GM21381 (cell line): Measurements from ENCODE around the gene WFIKKN2.
"Not testable (repeated sequence)": the region's sequence is repeated elsewhere in the genome, so short reads cannot be mapped to it uniquely, and the experiment has no call there.

Experiments used
- ATAC-seq: cut with Tn5 transposase; IDR thresholded peaks from one replicate; pipeline ENCODE4 v1.9.1; 2021; ENCODE audit warnings: mild to moderate bottlenecking, moderate library complexity; ENCODE audit not compliant: unreplicated experiment

Gene WFIKKN2

DNA sequence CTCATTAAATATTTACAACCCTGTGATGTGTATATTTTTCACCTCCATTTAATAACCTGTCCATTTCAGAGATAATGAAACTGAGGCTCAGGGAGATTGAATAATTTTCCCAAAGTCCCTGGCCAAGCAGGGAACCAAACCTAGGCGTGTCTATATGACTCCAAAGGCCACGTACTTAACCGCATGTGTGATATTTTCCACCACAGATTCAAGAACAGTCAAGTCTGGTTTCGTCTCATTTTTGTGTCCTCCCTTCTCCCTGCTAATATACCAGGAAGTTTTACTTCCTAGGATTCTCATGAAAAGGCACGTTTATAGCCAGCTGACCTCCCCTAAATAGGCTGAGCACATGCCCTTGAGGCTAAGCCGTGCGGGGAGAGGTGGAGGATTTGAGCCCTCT lies 15.3 kb downstream of the WFIKKN2 start:
- no peak for ATAC-seq

DNA sequence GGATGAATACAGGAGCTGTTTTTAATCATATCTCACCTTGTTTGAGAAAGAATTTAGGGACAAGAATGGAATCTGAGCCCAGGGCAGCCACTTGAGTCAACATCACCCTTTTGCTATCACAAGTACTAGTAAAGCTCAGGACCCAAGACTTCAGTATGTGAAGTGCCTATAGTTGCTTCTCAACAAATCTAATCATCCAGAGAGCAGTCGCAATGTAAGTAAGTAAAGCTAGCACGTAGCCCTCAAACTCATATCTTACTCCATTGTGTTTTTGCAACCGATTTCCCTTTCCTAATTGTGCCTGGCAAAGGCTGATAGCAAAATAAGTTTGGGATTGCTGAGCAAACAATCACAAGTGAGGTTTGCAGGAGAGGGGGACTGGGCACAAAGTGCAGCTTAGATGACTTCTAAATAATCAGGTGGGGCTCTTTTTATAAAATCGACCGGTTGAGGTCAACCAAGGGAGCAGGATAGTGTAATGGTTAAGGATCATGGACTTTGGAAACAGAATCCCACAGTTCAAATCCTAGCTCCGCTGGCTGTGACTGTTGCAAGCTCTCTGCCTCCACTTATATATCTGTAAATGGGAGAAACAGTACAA lies 17.7 kb downstream of the WFIKKN2 start:
- no peak for ATAC-seq

GRCh38 chr17:50853781-50854180 lies 18.4 kb downstream of the WFIKKN2 start:
- ATAC-seq: no peak

GRCh38 chr17:50855708-50856330 lies 20.4 kb downstream of the WFIKKN2 start:
- ATAC-seq: no peak

- no peak for ATAC-seq
These were observed 21.0 kb downstream of the WFIKKN2 start for GRCh38 chr17:50856431-50856830.

GRCh38 chr17:50858486-50859225 lies 23.3 kb downstream of the WFIKKN2 start:
- ATAC-seq: no peak

- not testable (repeated sequence) for ATAC-seq
These were observed 24.3 kb downstream of the WFIKKN2 start for GRCh38 chr17:50859727-50860126.

DNA sequence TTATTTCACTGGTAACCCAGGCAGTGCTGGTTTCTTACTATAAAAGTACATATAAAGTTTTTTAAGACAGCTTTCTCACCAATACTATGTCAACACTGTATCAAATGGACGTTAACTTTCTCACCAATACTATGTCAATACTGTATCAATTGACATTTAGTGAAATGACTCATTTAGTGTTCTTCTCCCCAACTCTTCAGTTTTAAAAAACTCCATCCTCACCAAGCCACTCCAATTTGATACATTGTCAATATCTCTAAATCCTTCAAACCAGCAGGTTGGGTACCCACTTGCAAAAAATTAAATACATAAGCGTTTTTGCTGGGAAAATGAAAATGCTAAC lies 25.9 kb downstream of the WFIKKN2 start:
- no peak for ATAC-seq

DNA sequence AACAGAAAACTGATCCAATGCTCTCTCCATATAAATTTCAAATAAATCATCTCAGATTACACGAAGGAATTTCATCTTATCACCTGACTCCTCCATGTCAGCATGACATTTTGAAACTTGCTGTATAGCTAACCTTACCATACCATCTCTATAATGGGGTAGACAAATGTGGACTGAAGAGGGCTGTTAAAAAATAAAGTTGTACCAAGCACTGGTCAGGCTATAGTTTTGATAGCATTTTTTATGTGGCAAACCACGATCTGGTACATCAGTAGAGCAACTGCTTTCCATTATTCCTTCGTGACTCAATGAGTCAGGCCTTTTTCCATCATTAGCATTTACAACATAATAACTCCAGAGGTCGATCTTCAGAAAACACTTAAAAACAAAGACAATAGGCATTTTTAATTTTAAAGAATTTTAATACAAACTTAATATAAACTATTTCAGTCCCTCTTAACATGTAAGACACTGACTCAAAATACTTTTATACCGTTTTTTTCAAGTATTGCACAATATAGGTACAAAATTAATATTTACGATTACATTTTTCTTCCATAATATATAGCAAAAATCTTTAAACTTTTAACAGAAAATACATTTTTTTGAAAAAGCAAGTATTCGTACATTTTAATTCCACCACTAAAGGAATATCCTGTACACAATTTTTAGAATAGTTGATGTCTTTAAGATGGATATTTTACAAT lies 26.6 kb downstream of the WFIKKN2 start:
- ATAC-seq: no peak

GRCh38 chr17:50863221-50863843 lies 27.9 kb downstream of the WFIKKN2 start:
- ATAC-seq: no peak

GRCh38 chr17:50863931-50864330 lies 28.5 kb downstream of the WFIKKN2 start:
- ATAC-seq: no peak

DNA sequence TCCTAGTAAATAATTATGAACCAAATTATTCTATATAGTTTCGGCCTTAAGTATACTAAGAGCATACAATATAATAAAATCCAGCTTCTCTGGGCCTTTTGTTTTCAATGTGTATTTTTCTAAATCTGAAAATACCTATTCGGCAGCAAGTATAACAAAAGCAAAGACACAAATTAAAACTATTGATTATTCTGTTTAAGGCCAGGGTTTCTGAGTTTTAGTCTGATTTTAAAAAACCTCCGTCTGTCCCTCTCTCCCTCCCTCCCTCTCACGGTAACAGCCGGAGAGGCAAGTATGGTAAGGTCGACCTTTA lies 29.3 kb downstream of the WFIKKN2 start:
- no peak for ATAC-seq

- ATAC-seq: peak; percentile 16
These were observed 29.9 kb downstream of the WFIKKN2 start for GRCh38 chr17:50865060-50865867.

- ATAC-seq: peak; percentile 8
These were observed 30.5 kb downstream of the WFIKKN2 start for GRCh38 chr17:50865868-50866260.

GRCh38 chr17:50866261-50866949 lies 31.0 kb downstream of the WFIKKN2 start, which contains the start of gene TOB1:
TSS of gene TOB1 (minus strand) at chr17:50866354. CDS start at chr17:50864017, 2,337 bp downstream.
- ATAC-seq: peak; percentile 66

DNA sequence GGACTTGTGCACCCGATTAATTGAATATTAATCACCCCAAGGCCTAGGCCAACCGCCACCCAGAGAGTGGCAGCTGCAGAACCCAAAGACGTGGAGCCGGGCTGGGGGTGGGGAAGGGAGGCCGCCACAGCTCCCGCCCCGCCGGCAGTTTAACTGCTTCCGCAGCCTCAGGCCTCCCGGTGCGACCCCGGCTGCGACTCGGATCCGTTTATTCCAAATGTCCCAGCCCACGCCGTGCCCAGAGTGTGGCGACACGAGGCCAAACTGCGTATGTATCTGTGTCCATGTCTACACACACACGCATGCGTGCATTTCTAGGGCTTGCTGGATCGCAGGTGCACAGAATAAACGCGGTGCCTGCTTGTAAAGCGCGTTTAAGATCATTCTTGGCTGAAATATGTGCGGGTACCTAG lies 31.6 kb downstream of the WFIKKN2 start:
- peak; percentile 2 for ATAC-seq

DNA sequence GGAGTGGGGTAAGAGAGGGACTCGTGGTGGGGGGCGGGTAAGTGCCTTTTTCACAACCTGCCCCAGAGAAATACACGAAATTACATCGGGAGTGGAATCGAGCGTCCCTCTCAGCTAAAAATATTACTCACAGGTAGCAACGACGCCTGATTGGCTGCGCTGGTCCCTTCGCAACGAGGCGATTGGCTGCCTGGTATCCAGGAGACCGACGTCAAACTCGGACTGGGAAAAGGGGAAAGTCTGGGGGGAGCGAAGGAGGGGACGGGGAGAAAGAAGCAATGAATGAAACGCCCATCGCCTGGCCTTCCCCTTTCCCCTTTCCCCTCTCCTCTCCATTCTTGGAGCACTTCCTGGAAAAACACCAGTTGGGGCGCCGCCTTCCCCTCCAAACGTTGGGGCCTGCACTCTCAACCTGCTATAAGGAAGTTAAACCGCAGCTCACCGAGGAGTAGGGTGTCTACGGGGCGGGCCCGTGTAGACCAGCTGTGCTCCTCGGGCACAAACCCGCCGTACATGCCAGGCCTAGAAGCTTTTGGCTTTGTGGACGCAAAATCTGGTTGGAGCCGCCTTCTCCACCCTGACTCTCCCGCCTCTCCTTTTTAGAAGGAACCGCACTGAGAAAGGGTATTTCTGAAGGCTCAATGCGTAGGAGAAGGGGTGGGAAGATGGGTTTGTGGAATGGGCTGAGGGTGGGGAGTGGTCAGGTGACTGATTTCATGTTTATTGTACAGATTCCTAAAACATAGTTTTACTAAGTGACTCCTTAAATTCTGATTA lies 32.2 kb downstream of the WFIKKN2 start:
- peak; percentile 29 for ATAC-seq

- ATAC-seq: no peak
These were observed 32.7 kb downstream of the WFIKKN2 start for GRCh38 chr17:50868140-50868438.

DNA sequence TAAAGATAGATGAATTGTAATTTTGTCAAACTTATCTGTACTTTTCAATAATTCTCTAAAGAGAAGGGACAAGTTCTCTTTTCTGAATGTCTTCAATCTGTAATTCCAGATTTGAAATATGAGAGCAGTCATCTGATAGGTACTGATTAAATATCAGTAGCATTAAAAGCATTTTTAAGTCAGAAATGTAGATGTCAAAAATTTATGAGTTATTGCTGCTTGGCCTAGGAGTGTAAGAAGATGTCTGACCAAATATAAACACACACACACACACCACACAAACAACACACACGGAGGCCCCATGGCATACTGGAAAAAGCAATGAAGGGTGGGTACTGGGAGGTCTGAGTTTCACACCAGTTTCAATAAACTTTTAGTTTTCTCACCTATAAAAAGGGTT lies 33.2 kb downstream of the WFIKKN2 start:
- ATAC-seq: no peak
